Stimulated activated CD4-positive, alpha-beta T cell treated with anti-CD3 and anti-CD28 coated beads, TNF-alpha, amount 100 ng/mL, for 48 hours (primary cell): Measurements from ENCODE around the gene EMID1.
"Not testable (repeated sequence)": the region's sequence is repeated elsewhere in the genome, so short reads cannot be mapped to it uniquely, and the experiment has no call there.

Source experiments
- DNase-seq, 3 donors: peaks; one replicate each; pipeline ENCODE4 v3.0.0-alpha.2; 2020; ENCODE audit warnings: low read depth in 3 of 3

Gene EMID1

GRCh38 chr22:29211066-29211465 is 5.4 kb downstream of the EMID1 start:
- DNase-seq = no peak

- DNase-seq = no peak
Observed at GRCh38 chr22:29211466-29211865, 5.8 kb downstream of the EMID1 start.

- no peak for DNase-seq
Observed at GRCh38 chr22:29212743-29213142, 7.0 kb downstream of the EMID1 start.

- DNase-seq = no peak
Observed at GRCh38 chr22:29213493-29213892, 7.8 kb downstream of the EMID1 start.

- no peak for DNase-seq
Observed at GRCh38 chr22:29214232-29214631, 8.5 kb downstream of the EMID1 start.

- no peak for DNase-seq
Observed at GRCh38 chr22:29215012-29215860, 9.5 kb downstream of the EMID1 start.

- DNase-seq = no peak
Observed at GRCh38 chr22:29216011-29216872, 10.5 kb downstream of the EMID1 start.

- no peak for DNase-seq
Observed at GRCh38 chr22:29216873-29217666, 11.4 kb downstream of the EMID1 start.

- DNase-seq = no peak
Observed at GRCh38 chr22:29217827-29218757, 12.4 kb downstream of the EMID1 start.

GRCh38 chr22:29218758-29219408 is 13.2 kb downstream of the EMID1 start:
- no peak for DNase-seq

- not testable (repeated sequence) for DNase-seq
Observed at GRCh38 chr22:29219409-29219782, 13.7 kb downstream of the EMID1 start.

- no peak for DNase-seq
Observed at GRCh38 chr22:29219881-29220670, 14.4 kb downstream of the EMID1 start.

GRCh38 chr22:29224121-29224858 is 18.6 kb downstream of the EMID1 start:
- DNase-seq = no peak

- no peak for DNase-seq
Observed at GRCh38 chr22:29224859-29225410, 19.2 kb downstream of the EMID1 start.

GRCh38 chr22:29225422-29226090 is 19.9 kb downstream of the EMID1 start:
- DNase-seq = no peak

GRCh38 chr22:29226351-29226981 is 20.8 kb downstream of the EMID1 start:
- DNase-seq = no peak
